Measurements from ENCODE around the gene ZNF582. TPM values are rescaled to one million over a fixed set of nuclear protein-coding genes. Genes with fewer than 3 reads are reported as not detected.

ZNF582 gene
- polyA plus RNA-seq, 1 donor (not counting 4 experiments of a cell fraction or from before 2014, with no cell fraction given), result 4.7 TPM

DNA sequence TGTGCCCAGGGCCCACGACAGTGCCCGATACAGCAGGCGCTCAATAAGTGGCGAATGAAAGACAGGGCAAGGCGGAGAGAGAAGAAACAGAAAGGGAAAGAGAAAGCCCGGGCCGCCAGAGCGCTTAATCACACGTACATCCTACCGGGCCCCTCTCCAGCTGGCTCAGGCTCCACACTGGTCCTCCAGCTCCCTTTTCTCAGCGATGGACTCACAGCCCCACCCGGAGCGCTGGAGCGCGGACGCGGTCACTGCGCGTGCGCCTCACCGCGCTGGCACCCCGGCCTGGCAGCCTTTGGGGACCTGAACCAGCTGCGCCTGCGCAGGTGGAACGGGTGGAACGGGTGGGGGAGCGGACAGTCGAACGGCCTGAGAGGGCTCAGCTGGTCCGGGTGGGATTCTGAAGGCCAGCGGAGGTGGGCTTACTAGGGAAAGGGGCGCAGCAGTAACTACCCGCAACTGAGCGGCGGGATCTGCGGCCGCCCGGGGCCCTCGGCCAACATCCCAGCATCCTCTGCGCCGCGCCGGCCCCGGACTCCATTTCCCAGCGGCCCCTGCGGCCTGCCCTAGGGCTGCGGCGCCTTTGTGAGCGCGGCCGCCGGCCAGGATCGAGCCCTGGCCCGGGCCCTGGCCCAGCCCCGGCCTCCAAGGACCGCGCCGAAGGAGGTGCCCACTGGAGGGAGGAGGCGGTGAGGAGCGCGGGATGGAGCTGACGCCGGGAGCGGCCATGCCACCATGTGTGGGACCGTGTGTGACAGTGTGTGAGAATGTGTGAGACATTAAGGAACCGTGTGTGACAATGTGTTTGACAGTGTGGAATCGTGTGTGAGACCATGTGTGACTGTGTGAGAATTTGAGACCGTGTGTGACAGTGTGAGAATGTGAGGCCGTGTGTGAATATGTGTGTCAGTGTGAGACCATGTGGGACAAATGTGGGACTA, 10.7 kb upstream of the ZNF582 start, which contains the start of gene ZNF583:
Gene ZNF583, plus strand, starts transcription at position 569 of the 941 bp plus-strand sequence. CDS start 2,783 bp downstream, outside the sequence.
- peaks cover 0 to 10% of the 10 kb centered on the region in 2 experiments for H3K36me3 ChIP-seq (ENCODE audit: control insufficient read depth in 2 of 2, extremely low read depth in 1 of 2, insufficient read depth in 2 of 2, low read length in 2 of 2)
- peak within 1 kb of the TSS; percentile 62 to 95 (median 93) for H3K4me3 ChIP-seq (ENCODE audit: control insufficient read depth in 2 of 3, extremely low read depth in 1 of 3, insufficient read depth in 2 of 3, low read depth in 1 of 3, low read length in 3 of 3)
- dilution Hi-C loops (cut with MboI; ENCODE audit: extremely low pct_ligation_motif_present, low sequenced_read_pairs), result no loop called here
- peak within 1 kb of the TSS; percentile 100 for H2AFZ ChIP-seq (ENCODE audit: control insufficient read depth, low read length)
- peaks cover 15% of the 10 kb centered on the region for H3K4me1 ChIP-seq (ENCODE audit: control insufficient read depth, extremely low read depth, insufficient read depth, low read length)
- no peaks in the 10 kb centered on the region for H3K27me3 ChIP-seq (ENCODE audit: control insufficient read depth, extremely low read depth, insufficient read depth, low read length)
- peak within 1 kb of the TSS; percentile 88 for H3K4me2 ChIP-seq (ENCODE audit: control insufficient read depth, extremely low read depth, insufficient read depth, low read depth, low read length)
- no peaks in the 10 kb centered on the region for H3K9me1 ChIP-seq (ENCODE audit: control insufficient read depth, extremely low read depth, insufficient read depth, low read length)
- H3K9ac ChIP-seq (ENCODE audit: control insufficient read depth, extremely low read depth, insufficient read depth, low read length), result peak within 1 kb of the TSS; percentile 87
- FAIRE-seq (peak; percentile 55), DNase-seq (ENCODE audit: low read depth, low spot score) (peak; percentile 61)
- peaks cover 11% of the 10 kb centered on the region for H3K79me2 ChIP-seq (ENCODE audit: control insufficient read depth, insufficient read depth, low read length)
- H4K20me1 ChIP-seq (ENCODE audit: control insufficient read depth, extremely low read depth, insufficient read depth, low read length), result no peaks in the 10 kb centered on the region
- peaks cover 9% of the 10 kb centered on the region for H3K9me3 ChIP-seq (ENCODE audit: control insufficient read depth, low read depth, low read length)
- TF ChIP-seq EZH2 (IDR thresholded peaks at IDR 0.05; ENCODE audit: low read length), result no peak
- TF ChIP-seq, protein P1, sequence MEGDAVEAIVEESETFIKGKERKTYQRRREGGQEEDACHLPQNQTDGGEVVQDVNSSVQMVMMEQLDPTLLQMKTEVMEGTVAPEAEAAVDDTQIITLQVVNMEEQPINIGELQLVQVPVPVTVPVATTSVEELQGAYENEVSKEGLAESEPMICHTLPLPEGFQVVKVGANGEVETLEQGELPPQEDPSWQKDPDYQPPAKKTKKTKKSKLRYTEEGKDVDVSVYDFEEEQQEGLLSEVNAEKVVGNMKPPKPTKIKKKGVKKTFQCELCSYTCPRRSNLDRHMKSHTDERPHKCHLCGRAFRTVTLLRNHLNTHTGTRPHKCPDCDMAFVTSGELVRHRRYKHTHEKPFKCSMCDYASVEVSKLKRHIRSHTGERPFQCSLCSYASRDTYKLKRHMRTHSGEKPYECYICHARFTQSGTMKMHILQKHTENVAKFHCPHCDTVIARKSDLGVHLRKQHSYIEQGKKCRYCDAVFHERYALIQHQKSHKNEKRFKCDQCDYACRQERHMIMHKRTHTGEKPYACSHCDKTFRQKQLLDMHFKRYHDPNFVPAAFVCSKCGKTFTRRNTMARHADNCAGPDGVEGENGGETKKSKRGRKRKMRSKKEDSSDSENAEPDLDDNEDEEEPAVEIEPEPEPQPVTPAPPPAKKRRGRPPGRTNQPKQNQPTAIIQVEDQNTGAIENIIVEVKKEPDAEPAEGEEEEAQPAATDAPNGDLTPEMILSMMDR (optimal IDR thresholded peaks at IDR 0.05 in 1 of 3, IDR thresholded peaks at IDR 0.05 in 1 of 3, conservative IDR thresholded peaks at IDR 0.05 in 1 of 3; ENCODE audit: extremely low read depth in 1 of 3, insufficient read depth in 2 of 3, low read length in 3 of 3), result no peak
- peak within 1 kb of the TSS; percentile 87 for H3K27ac ChIP-seq (ENCODE audit: control insufficient read depth, insufficient read depth, low read length)

DNA sequence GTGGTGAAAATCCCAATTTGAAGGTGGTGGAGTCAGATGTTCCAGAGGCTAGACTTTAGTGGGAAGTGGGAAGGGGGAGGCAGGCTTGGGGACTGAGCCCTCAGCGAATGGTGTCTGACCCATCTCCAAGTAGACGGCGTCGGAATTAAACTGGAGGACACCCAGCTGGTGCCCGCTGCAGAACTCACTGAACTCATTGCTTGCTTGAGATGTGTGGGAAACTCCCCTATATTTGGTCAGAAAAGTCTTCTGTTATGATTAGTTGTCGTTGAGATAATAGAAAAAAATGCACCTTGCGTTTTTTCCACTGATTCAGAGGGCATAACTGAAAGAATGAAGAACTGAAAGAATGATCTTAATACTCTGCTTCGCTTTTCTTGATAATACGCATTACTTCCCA, 9.9 kb upstream of the ZNF582 start:
- peaks cover 15% of the 10 kb centered on the region for H3K4me1 ChIP-seq (ENCODE audit: control insufficient read depth, extremely low read depth, insufficient read depth, low read length)
- H3K9ac ChIP-seq (ENCODE audit: control insufficient read depth, extremely low read depth, insufficient read depth, low read length), result peak overlapping the region; percentile 87
- DNase-seq (ENCODE audit: low read depth, low spot score), result no peak
- H3K9me1 ChIP-seq (ENCODE audit: control insufficient read depth, extremely low read depth, insufficient read depth, low read length), result no peaks in the 10 kb centered on the region
- H2AFZ ChIP-seq (ENCODE audit: control insufficient read depth, low read length), result peak overlapping the region; percentile 100
- H3K27me3 ChIP-seq (ENCODE audit: control insufficient read depth, extremely low read depth, insufficient read depth, low read length), result no peaks in the 10 kb centered on the region
- peak overlapping the region; percentile 62 to 95 (median 93) for H3K4me3 ChIP-seq (ENCODE audit: control insufficient read depth in 2 of 3, extremely low read depth in 1 of 3, insufficient read depth in 2 of 3, low read depth in 1 of 3, low read length in 3 of 3)
- H3K27ac ChIP-seq (ENCODE audit: control insufficient read depth, insufficient read depth, low read length), result peak overlapping the region; percentile 87
- H3K4me2 ChIP-seq (ENCODE audit: control insufficient read depth, extremely low read depth, insufficient read depth, low read depth, low read length), result peak overlapping the region; percentile 88
- H3K79me2 ChIP-seq (ENCODE audit: control insufficient read depth, insufficient read depth, low read length), result peaks cover 11% of the 10 kb centered on the region
- TF ChIP-seq, protein P1 (optimal IDR thresholded peaks at IDR 0.05 in 1 of 3, IDR thresholded peaks at IDR 0.05 in 1 of 3, conservative IDR thresholded peaks at IDR 0.05 in 1 of 3; ENCODE audit: extremely low read depth in 1 of 3, insufficient read depth in 2 of 3, low read length in 3 of 3), result no peak
- TF ChIP-seq EZH2 (IDR thresholded peaks at IDR 0.05; ENCODE audit: low read length), result no peak
- FAIRE-seq, result no peak
- peaks cover 9% of the 10 kb centered on the region for H3K9me3 ChIP-seq (ENCODE audit: control insufficient read depth, low read depth, low read length)
- peaks cover 0 to 6% of the 10 kb centered on the region in 2 experiments for H3K36me3 ChIP-seq (ENCODE audit: control insufficient read depth in 2 of 2, extremely low read depth in 1 of 2, insufficient read depth in 2 of 2, low read length in 2 of 2)
- no peaks in the 10 kb centered on the region for H4K20me1 ChIP-seq (ENCODE audit: control insufficient read depth, extremely low read depth, insufficient read depth, low read length)
- dilution Hi-C loops (cut with MboI; ENCODE audit: extremely low pct_ligation_motif_present, low sequenced_read_pairs), result no loop called here

Data from keratinocyte (primary cell).